Pancreas (tissue), 10 donors: ENCODE measurements around the gene NXN. TPM values are rescaled to one million over a fixed set of nuclear protein-coding genes. Genes with fewer than 3 reads are reported as not detected.

Experiments
- ATAC-seq, 4 donors: fragments of 200-7000 bp; cut with Tn5 transposase; one replicate each; pipeline versions ENCODE4 v1.8.0 to v1.9.1; 2020; ENCODE audit warnings: mild to moderate bottlenecking in 4 of 4, moderate library complexity in 4 of 4
- DNase-seq, 6 donors: peaks; one replicate each; pipeline ENCODE4 v3.0.0-alpha.2; 2020
- FAIRE-seq: peaks from 2 replicates; lab custom pipeline; 2012; peaks lifted over from hg19 to GRCh38; lab: Jason Lieb, UNC
- H3K27ac ChIP-seq, 4 donors: fragments of 200-600 bp; sonication (generic); 1 replicate in 3 of 4; 2 replicates in 1 of 4; pipeline versions ENCODE4 v1.5.0 to v1.8.0; 2020
- H3K27me3 ChIP-seq, 4 donors: fragments of 200-600 bp; one replicate each; pipeline ENCODE4 v1.8.0; 2021
- H3K36me3 ChIP-seq, 3 donors: fragments of 200-600 bp; sonication (generic) in 1 of 3; one replicate each; pipeline versions ENCODE4 v1.5.0 to v1.8.0; 2020 to 2021
- H3K4me1 ChIP-seq, 3 donors: fragments of 200-600 bp; one replicate each; pipeline ENCODE4 v1.8.0; 2021
- H3K4me3 ChIP-seq, 4 donors: fragments of 200-600 bp; sonication (generic) in 2 of 4; one replicate each; pipeline versions ENCODE4 v1.5.0 to v1.8.0; 2020 to 2021
- H3K9me3 ChIP-seq, 4 donors: fragments of 200-600 bp; one replicate each; pipeline ENCODE4 v1.8.0; 2021
- CTCF ChIP-seq, 4 donors: fragments of 200-600 bp; sonication (generic) in 3 of 4; IDR thresholded peaks; one replicate each; pipeline versions ENCODE4 v1.5.0 to v1.8.0; 2021; ENCODE audit warnings: antibody characterized with exemption in 4 of 4
- WGBS, 2 donors: extraction: QIAGEN DNeasy Blood & Tissue Kit; methylation state at CpG; one replicate each; pipeline ENCODE4 v1.1.7; 2013; 5-methylcytosine and 5-hydroxymethylcytosine counted together
- intact Hi-C, 3 donors: fragments of 100-400 bp; cut with DNase I; formaldehyde crosslinking; loops; one replicate each; pipeline versions ENCODE4 v1.11.1 to v1.14.2; 2022
- polyA plus RNA-seq, 2 donors: library from polyadenylated mRNA; stranded (reverse); fragments of 200-250 nt; gene quantifications; one replicate each; pipeline ENCODE4 v1.2.3, GENCODE V29; 2013
- total RNA-seq, 6 donors: library from RNA; stranded (reverse); fragmentation: NEBNext Ultra II Directional in 4 of 6; extraction: Animal tissue kit (Norgen Biotek cat#: 25700) in 4 of 6; gene quantifications; one replicate each; pipeline versions ENCODE4 v1.2.1 to v1.2.4, GENCODE V29; 2021 to 2023
- donor health status: healthy with polysubstance abuse.
- donor health status: DM: no; HTN: no; CAD: no; lungs with moderate emphysema.
- donor health status: DM: no; HTN: no; CAD: no.
- donor health status: control.
- donor health status: control.
- donor health status: Bipolar disorder and iron deficiency.
- donor health status: DM: yes; HTN: yes; CAD: no.
- donor health status: DM: no; HTN: no; CAD: no.
- donor health status: DM: no; HTN: no; CAD: no.
- donor health status: DM: yes; HTN: yes; CAD: no.

Gene NXN
- total RNA-seq = 10 to 100 TPM; 25.2 to 35.0 (median 30.7) TPM
- polyA plus RNA-seq = 10 to 100 TPM; 17.4 to 20.9 TPM

- intact Hi-C loops = loop anchor here (5.0 to 10.0 kb wide), 3 partner anchors 97 to 185 kb away; no protein-coding TSS in a partner anchor
- no peak for FAIRE-seq
- whole genome bisulfite sequencing, 2 donors = 3 to 6% methylated on average over 49 to 94 of the region's 94 CpGs
Observed at GRCh38 chr17:979539-980405, at the start of gene NXN. TSS of gene NXN (minus strand) at chr17:979776.

GRCh38 chr17:1027044-1027443, 47.5 kb upstream of the NXN start:
- Histone ChIP-seq H3K4me1 (no peaks in the 10 kb centered on the region), H3K36me3 (no peaks in the 10 kb centered on the region), H3K27me3 (no peaks in the 10 kb centered on the region), H3K4me3 (no peak overlapping the region), H3K27ac (no peak overlapping the region), H3K9me3 (no peaks in the 10 kb centered on the region)
- DNase-seq (peak in 1 of 6 donors; percentile 55), ATAC-seq (no peak), FAIRE-seq (no peak)
- intact Hi-C loops = loop anchor here in 1 of 3 donors (10.0 kb wide), 1 partner anchor 58 kb away; no protein-coding TSS in a partner anchor
- TF ChIP-seq CTCF (IDR thresholded peaks at IDR 0.05) = no peak
- WGBS, 2 donors = 81 to 89% methylated on average over 9 of the region's 9 CpGs

More at GRCh38 chr17:979539-980405, at the start of gene NXN:
- no peaks in the 10 kb centered on the region for H3K36me3 ChIP-seq
- ATAC-seq (peak; percentile 85 to 93 (median 89)), DNase-seq (peak; percentile 76 to 100 (median 92))
- H3K27ac ChIP-seq = peak within 1 kb of the TSS; percentile 68 to 85 (median 74)
- H3K9me3 ChIP-seq = no peaks in the 10 kb centered on the region
- no peak for TF ChIP-seq CTCF (IDR thresholded peaks at IDR 0.05)
- H3K4me1 ChIP-seq = peaks cover 0 to 27% (median 2%) of the 10 kb centered on the region in 3 donors
- H3K27me3 ChIP-seq = no peaks in the 10 kb centered on the region
- peak within 1 kb of the TSS; percentile 69 to 87 (median 72) for H3K4me3 ChIP-seq

GRCh38 chr17:1026599-1026975, 47.0 kb upstream of the NXN start:
- ATAC-seq (no peak), FAIRE-seq (no peak), DNase-seq (peak in 1 of 6 donors; percentile 51)
- WGBS, 2 donors = 83 to 87% methylated on average over 10 of the region's 10 CpGs
- Histone ChIP-seq H3K4me1 (no peaks in the 10 kb centered on the region), H3K4me3 (no peak overlapping the region), H3K27me3 (no peaks in the 10 kb centered on the region), H3K36me3 (no peaks in the 10 kb centered on the region), H3K27ac (no peak overlapping the region), H3K9me3 (no peaks in the 10 kb centered on the region)
- no peak for TF ChIP-seq CTCF (IDR thresholded peaks at IDR 0.05)
- intact Hi-C loops = loop anchor here in 1 of 3 donors (10.0 kb wide), 1 partner anchor 58 kb away; no protein-coding TSS in a partner anchor

GRCh38 chr17:1025733-1026598, 46.4 kb upstream of the NXN start:
- Histone ChIP-seq H3K27me3 (no peaks in the 10 kb centered on the region), H3K4me1 (no peaks in the 10 kb centered on the region), H3K36me3 (no peaks in the 10 kb centered on the region), H3K27ac (no peak overlapping the region), H3K4me3 (no peak overlapping the region), H3K9me3 (no peaks in the 10 kb centered on the region)
- TF ChIP-seq CTCF (IDR thresholded peaks at IDR 0.05) = no peak
- no peak for ATAC-seq
- DNase-seq = no peak
- intact Hi-C loops = loop anchor here in 1 of 3 donors (10.0 kb wide), 1 partner anchor 59 kb away; no protein-coding TSS in a partner anchor
- WGBS, 2 donors = 84 to 89% methylated on average over 30 of the region's 30 CpGs
- no peak for FAIRE-seq
